ENCODE measurements around the gene FTO.

FTO gene

DNA sequence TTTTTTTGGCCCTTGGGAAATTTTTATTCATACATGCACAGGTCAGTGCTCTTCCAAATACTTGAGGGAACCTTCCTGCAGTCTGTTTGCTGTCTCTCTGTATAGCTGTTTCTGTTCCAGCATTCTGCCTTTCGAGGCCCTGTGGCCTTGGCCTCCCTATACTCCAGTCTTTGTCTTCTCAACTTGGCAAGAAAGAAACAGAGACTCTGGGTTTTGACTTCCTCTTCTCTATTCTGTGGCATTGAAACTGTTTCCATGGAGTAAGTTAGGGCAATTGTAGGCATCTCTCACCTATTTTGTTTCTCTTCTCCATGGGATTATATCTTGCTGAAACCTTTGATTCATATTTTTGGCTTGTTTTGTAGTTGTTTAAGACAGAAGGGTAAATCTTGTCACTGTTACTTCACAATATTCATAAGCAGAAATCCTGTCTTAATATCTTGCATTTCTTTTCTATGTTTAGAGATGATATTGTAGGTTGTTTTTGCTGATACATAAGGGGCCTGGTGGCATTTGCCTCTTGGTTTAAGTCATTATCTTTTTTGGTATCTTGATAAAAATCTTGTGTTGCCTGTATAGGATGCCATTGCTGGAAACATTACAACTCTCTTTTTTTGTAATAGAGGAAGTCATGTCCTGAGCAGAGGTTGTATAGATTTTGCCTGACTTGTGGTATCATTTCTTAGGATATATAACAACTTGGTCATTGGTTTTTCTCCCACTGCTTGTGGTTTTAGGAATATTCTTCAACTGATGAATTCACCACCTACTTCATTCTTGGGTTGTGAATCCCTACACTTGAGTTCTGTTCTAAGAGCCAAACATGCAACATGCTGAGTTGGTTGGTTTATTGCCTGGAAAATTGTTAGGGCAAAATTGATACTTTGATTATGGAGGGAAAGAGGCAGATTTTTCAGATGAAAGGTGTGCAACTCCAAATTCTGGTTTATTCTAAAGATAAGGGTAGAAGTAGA lies 168.6 kb downstream of the FTO start:
- Histone ChIP-seq H2AFZ (ENCODE audit: low read depth, low read length, severe bottlenecking) (no peak overlapping the region), H3K9me2 (replicated peaks; ENCODE audit: insufficient read depth, low read length) (no peaks in the 10 kb centered on the region), H3K79me2 (ENCODE audit: insufficient read depth, low read length) (no peaks in the 10 kb centered on the region), H3K4me3 (ENCODE audit: insufficient read depth, low read length, poor library complexity, severe bottlenecking) (no peak overlapping the region), H3K27ac (ENCODE audit: low read depth, low read length) (no peak overlapping the region), H3K9ac (ENCODE audit: low read length) (no peak overlapping the region), H4K20me1 (ENCODE audit: low read depth, low read length) (no peaks in the 10 kb centered on the region), H3F3A (ENCODE audit: insufficient read depth) (no peaks in the 10 kb centered on the region), H3K4me2 (ENCODE audit: low read depth, low read length, poor library complexity, severe bottlenecking) (no peak overlapping the region), H3K9me3 (ENCODE audit: insufficient read depth, low read length) (peaks cover 4% of the 10 kb centered on the region; the same call in 1 of the 2 replicates), H3K36me3 (ENCODE audit: low read length) (no peaks in the 10 kb centered on the region), H3K27me3 (ENCODE audit: low read length) (no peaks in the 10 kb centered on the region)
- TF ChIP-seq, protein P1, sequence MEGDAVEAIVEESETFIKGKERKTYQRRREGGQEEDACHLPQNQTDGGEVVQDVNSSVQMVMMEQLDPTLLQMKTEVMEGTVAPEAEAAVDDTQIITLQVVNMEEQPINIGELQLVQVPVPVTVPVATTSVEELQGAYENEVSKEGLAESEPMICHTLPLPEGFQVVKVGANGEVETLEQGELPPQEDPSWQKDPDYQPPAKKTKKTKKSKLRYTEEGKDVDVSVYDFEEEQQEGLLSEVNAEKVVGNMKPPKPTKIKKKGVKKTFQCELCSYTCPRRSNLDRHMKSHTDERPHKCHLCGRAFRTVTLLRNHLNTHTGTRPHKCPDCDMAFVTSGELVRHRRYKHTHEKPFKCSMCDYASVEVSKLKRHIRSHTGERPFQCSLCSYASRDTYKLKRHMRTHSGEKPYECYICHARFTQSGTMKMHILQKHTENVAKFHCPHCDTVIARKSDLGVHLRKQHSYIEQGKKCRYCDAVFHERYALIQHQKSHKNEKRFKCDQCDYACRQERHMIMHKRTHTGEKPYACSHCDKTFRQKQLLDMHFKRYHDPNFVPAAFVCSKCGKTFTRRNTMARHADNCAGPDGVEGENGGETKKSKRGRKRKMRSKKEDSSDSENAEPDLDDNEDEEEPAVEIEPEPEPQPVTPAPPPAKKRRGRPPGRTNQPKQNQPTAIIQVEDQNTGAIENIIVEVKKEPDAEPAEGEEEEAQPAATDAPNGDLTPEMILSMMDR (IDR thresholded peaks at IDR 0.05; ENCODE audit: insufficient read depth, low read length, poor library complexity, severe bottlenecking) = no peak
- TF ChIP-seq EZH2phosphoT487 (conservative IDR thresholded peaks at IDR 0.05; ENCODE audit: low read length) = no peak

DNA sequence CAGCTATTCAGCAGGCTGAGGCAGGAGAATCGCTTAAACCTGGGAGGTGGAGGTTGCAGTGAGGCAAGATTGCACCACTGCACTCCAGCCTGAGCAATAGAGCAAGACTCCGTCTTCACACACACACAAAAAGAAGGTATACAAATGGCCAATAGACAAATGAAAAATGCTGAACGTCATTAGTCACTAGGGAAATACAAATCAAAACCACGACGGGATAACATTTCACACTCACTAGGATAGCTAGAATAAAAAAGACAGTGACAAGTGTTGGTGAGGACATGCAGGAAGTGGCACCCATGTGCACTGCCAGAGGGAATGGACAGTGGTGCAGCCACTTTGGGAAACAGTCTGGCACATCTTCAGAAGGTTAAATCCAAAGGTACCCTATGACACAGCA lies 172.9 kb downstream of the FTO start:
- no peaks in the 10 kb centered on the region for H3K27me3 ChIP-seq (ENCODE audit: low read length)
- no peak overlapping the region for H3K9ac ChIP-seq (ENCODE audit: low read length)
- H3K4me2 ChIP-seq (ENCODE audit: low read depth, low read length, poor library complexity, severe bottlenecking) = no peak overlapping the region
- H3F3A ChIP-seq (ENCODE audit: insufficient read depth) = no peaks in the 10 kb centered on the region
- no peaks in the 10 kb centered on the region for H4K20me1 ChIP-seq (ENCODE audit: low read depth, low read length)
- no peak overlapping the region for H2AFZ ChIP-seq (ENCODE audit: low read depth, low read length, severe bottlenecking)
- no peak overlapping the region for H3K4me3 ChIP-seq (ENCODE audit: insufficient read depth, low read length, poor library complexity, severe bottlenecking)
- TF ChIP-seq, protein P1 (IDR thresholded peaks at IDR 0.05; ENCODE audit: insufficient read depth, low read length, poor library complexity, severe bottlenecking) = no peak
- TF ChIP-seq EZH2phosphoT487 (conservative IDR thresholded peaks at IDR 0.05; ENCODE audit: low read length) = no peak
- H3K27ac ChIP-seq (ENCODE audit: low read depth, low read length) = no peak overlapping the region
- H3K79me2 ChIP-seq (ENCODE audit: insufficient read depth, low read length) = no peaks in the 10 kb centered on the region
- no peaks in the 10 kb centered on the region for H3K9me2 ChIP-seq (replicated peaks; ENCODE audit: insufficient read depth, low read length)
- no peaks in the 10 kb centered on the region for H3K9me3 ChIP-seq (ENCODE audit: insufficient read depth, low read length)
- no peaks in the 10 kb centered on the region for H3K36me3 ChIP-seq (ENCODE audit: low read length)

DNA sequence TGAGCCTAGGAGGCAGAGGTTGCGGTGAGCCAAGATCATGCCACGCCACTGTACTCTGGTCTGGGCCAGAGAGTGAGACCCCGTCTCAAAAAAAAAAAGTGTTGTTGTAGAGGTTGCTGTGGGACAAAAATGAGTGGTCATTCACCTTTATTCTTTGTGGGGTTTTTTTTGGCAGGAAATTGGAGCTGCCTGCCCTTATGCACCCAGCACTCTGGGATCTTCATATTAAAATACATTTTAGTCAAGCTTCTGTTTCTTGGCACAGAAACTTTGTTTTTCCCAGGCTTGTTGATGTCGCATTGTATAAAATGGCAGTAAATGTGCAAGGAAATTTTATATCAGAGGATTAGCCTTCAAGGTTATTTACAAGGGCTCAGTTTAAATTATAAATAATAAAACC lies 174.3 kb downstream of the FTO start:
- no peak overlapping the region for H2AFZ ChIP-seq (ENCODE audit: low read depth, low read length, severe bottlenecking)

More for the DNA sequence above, 174.3 kb downstream of the FTO start:
- H3K9ac ChIP-seq (ENCODE audit: low read length) = no peak overlapping the region
- no peaks in the 10 kb centered on the region for H3F3A ChIP-seq (ENCODE audit: insufficient read depth)
- no peaks in the 10 kb centered on the region for H3K9me3 ChIP-seq (ENCODE audit: insufficient read depth, low read length)
- no peak overlapping the region for H3K4me2 ChIP-seq (ENCODE audit: low read depth, low read length, poor library complexity, severe bottlenecking)
- no peaks in the 10 kb centered on the region for H3K9me2 ChIP-seq (replicated peaks; ENCODE audit: insufficient read depth, low read length)
- H4K20me1 ChIP-seq (ENCODE audit: low read depth, low read length) = no peaks in the 10 kb centered on the region
- no peaks in the 10 kb centered on the region for H3K36me3 ChIP-seq (ENCODE audit: low read length)
- TF ChIP-seq EZH2phosphoT487 (conservative IDR thresholded peaks at IDR 0.05; ENCODE audit: low read length) = no peak
- TF ChIP-seq, protein P1 (IDR thresholded peaks at IDR 0.05; ENCODE audit: insufficient read depth, low read length, poor library complexity, severe bottlenecking) = no peak
- no peaks in the 10 kb centered on the region for H3K27me3 ChIP-seq (ENCODE audit: low read length)
- no peaks in the 10 kb centered on the region for H3K79me2 ChIP-seq (ENCODE audit: insufficient read depth, low read length)
- no peak overlapping the region for H3K27ac ChIP-seq (ENCODE audit: low read depth, low read length)
- no peak overlapping the region for H3K4me3 ChIP-seq (ENCODE audit: insufficient read depth, low read length, poor library complexity, severe bottlenecking)
